Suppressor macrophage treated with lipopolysaccharide for 4 hours (primary cell): ENCODE measurements around the gene INSYN2B.

Source experiments
- DNase-seq: peaks from one replicate; pipeline ENCODE4 v3.0.0-alpha.2; 2020

Gene INSYN2B

GRCh38 chr5:169922474-169922873 is 57.8 kb downstream of the INSYN2B start:
- no peak for DNase-seq

GRCh38 chr5:169921949-169922348 is 58.3 kb downstream of the INSYN2B start:
- DNase-seq, result no peak

GRCh38 chr5:169921384-169921783 is 58.9 kb downstream of the INSYN2B start:
- no peak for DNase-seq

- DNase-seq, result no peak
These were observed 59.8 kb downstream of the INSYN2B start for GRCh38 chr5:169920474-169920873.

GRCh38 chr5:169918228-169918627 is 62.1 kb downstream of the INSYN2B start:
- no peak for DNase-seq

GRCh38 chr5:169917500-169917899 is 62.8 kb downstream of the INSYN2B start:
- peak; percentile 63 for DNase-seq

- DNase-seq, result no peak
These were observed 65.5 kb downstream of the INSYN2B start for GRCh38 chr5:169914766-169915165.

GRCh38 chr5:169913479-169913878 is 66.8 kb downstream of the INSYN2B start:
- no peak for DNase-seq

- DNase-seq, result no peak
These were observed 68.7 kb downstream of the INSYN2B start for GRCh38 chr5:169911448-169912212.

- DNase-seq, result no peak
These were observed 69.9 kb downstream of the INSYN2B start for GRCh38 chr5:169910393-169910792.

- DNase-seq, result no peak
These were observed 70.3 kb downstream of the INSYN2B start for GRCh38 chr5:169909945-169910344.

- no peak for DNase-seq
These were observed 71.4 kb downstream of the INSYN2B start for GRCh38 chr5:169908864-169909263.

- DNase-seq, result no peak
These were observed 73.3 kb downstream of the INSYN2B start for GRCh38 chr5:169906745-169907649.

GRCh38 chr5:169905017-169905416 is 75.3 kb downstream of the INSYN2B start:
- DNase-seq, result no peak

GRCh38 chr5:169904508-169904907 is 75.8 kb downstream of the INSYN2B start:
- no peak for DNase-seq

- no peak for DNase-seq
These were observed 76.2 kb downstream of the INSYN2B start for GRCh38 chr5:169904059-169904458.

GRCh38 chr5:169901896-169902295 is 78.4 kb downstream of the INSYN2B start:
- no peak for DNase-seq

- DNase-seq, result no peak
These were observed 82.8 kb downstream of the INSYN2B start for GRCh38 chr5:169897481-169897880.

GRCh38 chr5:169895926-169896325 is 84.4 kb downstream of the INSYN2B start:
- no peak for DNase-seq

- no peak for DNase-seq
These were observed 86.7 kb downstream of the INSYN2B start for GRCh38 chr5:169893571-169893970.

- DNase-seq, result no peak
These were observed 87.3 kb downstream of the INSYN2B start for GRCh38 chr5:169893010-169893409.

- DNase-seq, result no peak
These were observed 90.7 kb downstream of the INSYN2B start for GRCh38 chr5:169889572-169889971.

GRCh38 chr5:169886677-169887076 is 93.6 kb downstream of the INSYN2B start:
- no peak for DNase-seq

GRCh38 chr5:169886033-169886432 is 94.3 kb downstream of the INSYN2B start:
- DNase-seq, result no peak
